Tracheal epithelial cell (primary cell): ENCODE results near the gene OR2AJ1. TPM values are rescaled to one million over a fixed set of nuclear protein-coding genes. Genes with fewer than 3 reads are reported as not detected.

Experiments used
- total RNA-seq: library from RNA; depleted of rRNA; stranded (reverse); fragments of >200 nt; gene quantifications from 2 replicates; pipeline ENCODE4 v1.2.1, GENCODE V29; 2014

The OR2AJ1 gene
- not detected in 2 replicates for total RNA-seq

GRCh38 chr1:247924868-247925267, at the start of gene OR2AJ1:
OR2AJ1 (plus strand) TSS chr1:247924889; CDS start chr1:247933769, 8,880 bp downstream.

DNA sequence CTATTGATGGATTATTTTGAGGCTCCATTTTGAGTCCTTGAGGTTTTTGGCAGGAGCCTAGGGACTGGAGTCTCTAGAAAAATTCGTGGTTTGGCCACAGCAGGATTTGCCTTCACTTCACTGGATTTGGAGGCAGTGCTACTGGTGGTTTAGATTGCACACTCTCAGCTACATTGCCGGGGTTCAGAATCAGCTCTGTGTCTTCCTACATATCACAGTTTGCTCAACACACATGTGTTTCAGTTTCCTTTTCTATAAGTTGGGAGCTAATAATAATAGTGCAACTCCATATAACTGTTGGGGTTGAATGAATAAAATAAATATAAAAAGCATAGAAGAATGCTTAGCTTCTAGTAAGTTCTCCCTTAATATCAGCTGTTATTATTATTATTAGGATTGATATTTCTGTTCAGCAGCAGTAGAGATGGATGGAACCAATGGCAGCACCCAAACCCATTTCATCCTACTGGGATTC, 29.5 kb upstream of the OR2AJ1 start, which contains the start of gene OR2W3:
TSS of gene OR2W3 (plus strand) at position 425 of the 475 bp plus-strand sequence. CDS start at position 425, 0 bp downstream.

DNA sequence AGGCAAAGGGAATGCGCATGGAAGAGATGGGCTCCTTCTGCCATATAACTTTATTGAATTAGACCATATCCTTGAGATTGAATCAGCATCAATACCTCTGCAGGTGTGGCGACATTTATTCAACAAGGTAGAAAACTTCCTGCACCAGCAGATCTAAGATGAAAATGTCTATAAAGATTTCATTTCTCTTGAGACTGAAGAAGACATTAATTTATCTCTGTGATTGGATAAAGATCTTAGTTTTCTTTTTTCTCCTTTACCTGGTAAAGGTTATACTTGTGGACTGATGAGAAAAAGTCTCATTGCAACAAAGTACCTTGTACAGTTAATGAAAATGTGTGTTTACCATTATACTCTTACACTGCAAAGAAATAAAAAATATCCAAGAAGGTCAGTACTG, 4.7 kb upstream of the OR2AJ1 start, which contains the start of gene OR2T8:
TSS of gene OR2T8 (plus strand) at position 301 of the 400 bp plus-strand sequence. CDS start 766 bp downstream, outside the sequence.

DNA sequence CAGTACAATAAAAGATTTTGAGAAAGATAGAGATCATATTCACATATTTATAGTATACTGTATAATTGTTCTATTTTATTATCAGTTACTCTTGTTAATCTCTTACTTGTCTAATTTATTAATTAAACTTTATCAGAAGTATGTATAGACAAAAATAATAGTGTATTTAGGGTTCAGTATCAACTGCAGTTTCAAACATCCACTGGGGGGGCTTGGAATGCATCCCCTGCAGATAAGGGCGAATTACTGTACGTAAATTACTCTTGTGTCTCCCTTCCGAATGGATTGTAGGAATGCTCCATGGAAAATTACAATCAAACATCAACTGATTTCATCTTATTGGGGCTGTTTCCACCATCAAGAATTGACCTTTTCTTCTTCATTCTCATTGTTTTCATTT, 23.9 kb downstream of the OR2AJ1 start, which contains the start of gene OR2L8:
TSS of gene OR2L8 (plus strand) at position 301 of the 400 bp plus-strand sequence. CDS start at position 301, 0 bp downstream.

GRCh38 chr1:247964933-247965332, 40.2 kb downstream of the OR2AJ1 start, which contains the start of gene OR2AK2:
OR2AK2 (plus strand) TSS chr1:247965233; CDS start chr1:247965377, 144 bp downstream.

Other genes starting within 250 kb of the OR2AJ1 start
- not detected in 2 replicates for gene OR13G1, start 245.2 kb upstream of the OR2AJ1 start, total RNA-seq
- gene OR6F1, start 208.2 kb upstream of the OR2AJ1 start, total RNA-seq: not detected in 2 replicates
- not detected in 2 replicates for gene OR14K1, start 186.3 kb upstream of the OR2AJ1 start, total RNA-seq
- gene OR14A2, start 176.7 kb upstream of the OR2AJ1 start, total RNA-seq: not detected in 2 replicates
- gene OR1C1, start 164.3 kb upstream of the OR2AJ1 start, total RNA-seq: not detected in 2 replicates
- not detected in 2 replicates for gene OR14A16, start 100.8 kb upstream of the OR2AJ1 start, total RNA-seq
- gene OR11L1, start 83.0 kb upstream of the OR2AJ1 start, total RNA-seq: not detected in 2 replicates
- 0.24 TPM in 1 of 2 replicates, not detected in the other for gene TRIM58, start 67.7 kb upstream of the OR2AJ1 start, total RNA-seq
- gene OR2W3, start 29.3 kb upstream of the OR2AJ1 start, total RNA-seq: not detected in 2 replicates
- gene OR2T8, start 4.6 kb upstream of the OR2AJ1 start, total RNA-seq: not detected in 2 replicates
- gene OR2L8, start 24.0 kb downstream of the OR2AJ1 start, total RNA-seq: not detected in 2 replicates
- gene OR2AK2, start 40.3 kb downstream of the OR2AJ1 start, total RNA-seq: not detected in 2 replicates
- not detected in 2 replicates for gene OR2L5, start 88.8 kb downstream of the OR2AJ1 start, total RNA-seq
- gene OR2L2, start 105.2 kb downstream of the OR2AJ1 start, total RNA-seq: under 0.01 TPM in 1 of 2 replicates, not detected in the other
- not detected in 2 replicates for gene OR2L3, start 121.9 kb downstream of the OR2AJ1 start, total RNA-seq
- not detected in 2 replicates for gene OR2L13, start 170.3 kb downstream of the OR2AJ1 start, total RNA-seq
- gene OR2M5, start 220.3 kb downstream of the OR2AJ1 start, total RNA-seq: not detected in 2 replicates
- gene OR2M2, start 249.9 kb downstream of the OR2AJ1 start, total RNA-seq: not detected in 2 replicates